ENCODE measurements around the gene NCOR2.

GRCh38 chr12:124559182-124560017 is 8.0 kb downstream of the NCOR2 start:
- TF ChIP-seq CTCF (IDR thresholded peaks at IDR 0.05), result no peak
- TF ChIP-seq CBFB (CRISPR knock-in tag; IDR thresholded peaks at IDR 0.05; ENCODE audit: low read depth), result no peak
- TF ChIP-seq USF2 (CRISPR knock-in tag; IDR thresholded peaks at IDR 0.05), result no peak
- TF ChIP-seq MAX (CRISPR knock-in tag; IDR thresholded peaks at IDR 0.05), result no peak
- no peak for TF ChIP-seq ARID4B (CRISPR knock-in tag; IDR thresholded peaks at IDR 0.05; ENCODE audit: borderline replicate concordance)
- no peak for TF ChIP-seq ATF3 (CRISPR knock-in tag; conservative IDR thresholded peaks at IDR 0.05)
- no peak for TF ChIP-seq ETV6 (CRISPR knock-in tag; IDR thresholded peaks at IDR 0.05)
- TF ChIP-seq ATF2 (CRISPR knock-in tag; IDR thresholded peaks at IDR 0.05; ENCODE audit: borderline replicate concordance, low read depth), result no peak
- TF ChIP-seq ZNF396 (CRISPR knock-in tag; IDR thresholded peaks at IDR 0.05; ENCODE audit: borderline replicate concordance), result no peak
- no peak for TF ChIP-seq ERG (CRISPR knock-in tag; IDR thresholded peaks at IDR 0.05)
- TF ChIP-seq TCF7 (CRISPR knock-in tag; IDR thresholded peaks at IDR 0.05; ENCODE audit: low read depth), result no peak
- TF ChIP-seq E2F1 (CRISPR knock-in tag; IDR thresholded peaks at IDR 0.05), result no peak

Measured in WTC11 (cell line).